Upper lobe of right lung (tissue), 1 donor: ENCODE results near the gene ZMYND10. TPM values are rescaled to one million over a fixed set of nuclear protein-coding genes. Genes with fewer than 3 reads are reported as not detected.

Experiments used
- ATAC-seq: fragments of 200-7000 bp; cut with Tn5 transposase; one replicate; pipeline ENCODE4 v1.9.1; 2020; ENCODE audit warnings: mild to moderate bottlenecking, moderate library complexity
- DNase-seq: peaks from one replicate; pipeline ENCODE4 v3.0.0-alpha.2; 2020
- H3K27ac ChIP-seq: fragments of 200-600 bp; one replicate; pipeline ENCODE4 v1.8.0; 2022
- H3K27me3 ChIP-seq: fragments of 200-600 bp; one replicate; pipeline ENCODE4 v1.8.0; 2022; ENCODE audit warnings: mild to moderate bottlenecking
- H3K36me3 ChIP-seq: fragments of 200-600 bp; one replicate; pipeline ENCODE4 v1.8.0; 2022
- H3K4me1 ChIP-seq: fragments of 200-600 bp; one replicate; pipeline ENCODE4 v1.8.0; 2022
- H3K4me3 ChIP-seq: fragments of 200-600 bp; one replicate; pipeline ENCODE4 v1.8.0; 2022; ENCODE audit warnings: mild to moderate bottlenecking
- H3K9me3 ChIP-seq: fragments of 200-600 bp; one replicate; pipeline ENCODE4 v1.8.0; 2022
- intact Hi-C: fragments of 100-400 bp; cut with DNase I; formaldehyde crosslinking; loops from one replicate; pipeline ENCODE4 v1.11.0; 2022
- total RNA-seq: library from RNA; stranded (reverse); fragmentation: NEBNext Ultra II Directional; extraction: Animal tissue kit (Norgen Biotek cat#: 25700); gene quantifications from one replicate; pipeline ENCODE4 v1.2.1, GENCODE V29; 2021
- TF ChIP-seq, protein P1 (sequence below): fragments of 200-600 bp; IDR thresholded peaks from one replicate; pipeline ENCODE4 v1.8.0; 2022; ENCODE audit warnings: antibody characterized with exemption
- donor health status: DM: no; HTN: yes; CAD: no; lungs with severe emphysema.

ZMYND10 gene
- total RNA-seq, 1 donor from 2014 or later: 2.8 TPM

DNA sequence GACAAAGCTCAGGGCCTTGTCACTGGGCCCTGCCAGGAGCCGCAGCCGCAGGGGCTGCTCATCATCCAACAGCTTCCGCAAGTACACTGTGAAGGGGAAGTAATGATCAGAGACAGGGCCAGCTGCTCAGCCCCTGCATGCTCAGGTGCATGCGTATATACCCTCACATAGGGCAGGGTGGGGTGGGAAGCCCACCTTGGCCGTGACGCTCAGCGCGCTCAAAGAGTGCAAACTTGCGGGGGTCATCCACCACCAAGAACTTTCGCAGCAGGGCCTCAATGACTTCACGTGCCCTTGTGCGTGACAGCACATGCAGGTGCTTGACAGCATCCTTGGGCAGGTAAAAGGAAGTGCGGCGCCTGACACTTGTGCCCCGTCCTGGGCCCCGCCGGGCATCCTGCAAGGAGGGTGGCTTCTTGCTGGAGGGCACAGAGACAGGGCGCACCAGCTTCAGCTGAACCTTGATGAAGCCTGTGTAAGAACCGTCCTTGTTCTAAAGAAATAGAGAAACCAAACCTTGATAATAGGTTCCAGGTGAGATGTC is 14.1 kb downstream of the ZMYND10 start:
- Histone ChIP-seq H3K27ac (no peak overlapping the region), H3K36me3 (peaks cover 31% of the 10 kb centered on the region), H3K9me3 (no peaks in the 10 kb centered on the region), H3K4me3 (no peak overlapping the region), H3K4me1 (peaks cover 45% of the 10 kb centered on the region), H3K27me3 (no peaks in the 10 kb centered on the region)
- intact Hi-C loops: no loop called here
- no peak for ATAC-seq
- TF ChIP-seq, protein P1, sequence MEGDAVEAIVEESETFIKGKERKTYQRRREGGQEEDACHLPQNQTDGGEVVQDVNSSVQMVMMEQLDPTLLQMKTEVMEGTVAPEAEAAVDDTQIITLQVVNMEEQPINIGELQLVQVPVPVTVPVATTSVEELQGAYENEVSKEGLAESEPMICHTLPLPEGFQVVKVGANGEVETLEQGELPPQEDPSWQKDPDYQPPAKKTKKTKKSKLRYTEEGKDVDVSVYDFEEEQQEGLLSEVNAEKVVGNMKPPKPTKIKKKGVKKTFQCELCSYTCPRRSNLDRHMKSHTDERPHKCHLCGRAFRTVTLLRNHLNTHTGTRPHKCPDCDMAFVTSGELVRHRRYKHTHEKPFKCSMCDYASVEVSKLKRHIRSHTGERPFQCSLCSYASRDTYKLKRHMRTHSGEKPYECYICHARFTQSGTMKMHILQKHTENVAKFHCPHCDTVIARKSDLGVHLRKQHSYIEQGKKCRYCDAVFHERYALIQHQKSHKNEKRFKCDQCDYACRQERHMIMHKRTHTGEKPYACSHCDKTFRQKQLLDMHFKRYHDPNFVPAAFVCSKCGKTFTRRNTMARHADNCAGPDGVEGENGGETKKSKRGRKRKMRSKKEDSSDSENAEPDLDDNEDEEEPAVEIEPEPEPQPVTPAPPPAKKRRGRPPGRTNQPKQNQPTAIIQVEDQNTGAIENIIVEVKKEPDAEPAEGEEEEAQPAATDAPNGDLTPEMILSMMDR: no peak
- DNase-seq: no peak

GRCh38 chr3:50330330-50330729 is 15.2 kb downstream of the ZMYND10 start:
- no peaks in the 10 kb centered on the region for H3K27me3 ChIP-seq
- ATAC-seq: no peak
- TF ChIP-seq, protein P1: no peak
- intact Hi-C loops: no loop called here
- peaks cover 34% of the 10 kb centered on the region for H3K4me1 ChIP-seq
- H3K36me3 ChIP-seq: peaks cover 42% of the 10 kb centered on the region
- H3K27ac ChIP-seq: no peak overlapping the region
- no peak for DNase-seq
- H3K4me3 ChIP-seq: no peak overlapping the region
- no peaks in the 10 kb centered on the region for H3K9me3 ChIP-seq

DNA sequence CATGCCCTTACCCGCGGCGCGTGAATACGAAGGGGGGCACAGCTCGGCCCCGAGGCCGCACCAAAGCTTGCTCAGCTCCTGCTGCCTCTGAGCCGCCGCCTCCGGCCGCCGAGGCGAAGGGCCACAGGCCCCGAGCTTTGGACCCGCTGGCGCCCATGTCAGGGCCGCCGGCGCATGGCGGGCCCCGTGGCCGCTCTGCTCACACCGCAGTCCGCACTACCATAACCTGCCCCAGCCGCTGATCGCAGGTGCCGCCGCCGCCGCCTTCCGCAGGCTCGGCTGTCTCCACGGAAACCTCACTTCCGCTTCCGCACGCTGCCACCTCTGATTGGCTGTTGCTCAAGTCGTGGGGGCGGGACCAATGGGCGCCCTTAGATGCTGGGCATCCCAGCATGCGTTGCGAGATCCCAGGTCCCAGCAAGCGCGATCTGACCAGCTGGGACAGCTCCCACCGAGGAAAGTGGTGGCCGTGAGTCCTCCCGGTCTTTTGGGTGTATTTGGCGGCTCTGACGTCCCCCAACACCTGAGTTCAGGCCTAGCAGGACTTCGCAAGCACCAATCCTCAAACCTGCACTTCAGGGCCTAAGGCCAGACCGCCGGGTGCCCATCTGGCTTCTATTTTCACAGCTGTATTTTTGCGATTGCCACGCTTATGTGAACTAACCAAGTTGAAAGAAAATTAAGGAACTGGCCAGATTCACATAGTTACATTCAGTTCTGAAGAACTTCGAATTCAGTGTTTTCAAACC is 17.4 kb downstream of the ZMYND10 start, which contains the start of gene TUSC2:
TUSC2 (minus strand) TSS at position 281 of the 749 bp plus-strand sequence; CDS start at position 157, 124 bp downstream.
- Histone ChIP-seq H3K36me3 (peaks cover 42% of the 10 kb centered on the region), H3K27ac (peak within 1 kb of the TSS; percentile 89), H3K4me3 (peak within 1 kb of the TSS; percentile 99), H3K27me3 (no peaks in the 10 kb centered on the region), H3K4me1 (peaks cover 31% of the 10 kb centered on the region), H3K9me3 (no peaks in the 10 kb centered on the region)
- peak; percentile 98 for DNase-seq
- intact Hi-C loops: no loop called here
- peak; percentile 93 for ATAC-seq
- TF ChIP-seq, protein P1: no peak

DNA sequence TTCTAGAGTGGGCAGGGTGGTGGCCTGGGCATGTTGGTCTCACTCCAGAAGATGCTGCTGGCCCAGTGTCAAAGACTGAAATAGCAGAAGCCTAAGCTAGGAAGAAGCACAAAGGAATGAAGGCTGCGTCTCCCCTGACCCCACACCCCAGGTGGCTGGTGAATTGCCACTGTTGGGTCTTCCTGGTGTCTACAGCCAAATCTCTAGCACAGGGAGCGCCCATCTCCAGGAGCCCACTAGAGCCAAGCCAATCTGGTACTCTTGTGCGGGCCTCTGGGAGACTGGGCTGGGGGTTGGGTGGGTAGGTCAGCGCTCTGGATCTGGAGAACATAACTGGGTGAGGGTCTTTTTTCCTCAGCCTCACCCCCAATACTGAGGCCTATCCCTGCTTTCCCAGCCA is 18.4 kb downstream of the ZMYND10 start:
- TF ChIP-seq, protein P1: no peak
- intact Hi-C loops: no loop called here
- Histone ChIP-seq H3K27ac (peak overlapping the region; percentile 89), H3K4me3 (peak overlapping the region; percentile 99), H3K4me1 (peaks cover 40% of the 10 kb centered on the region), H3K36me3 (peaks cover 42% of the 10 kb centered on the region), H3K27me3 (no peaks in the 10 kb centered on the region), H3K9me3 (no peaks in the 10 kb centered on the region)
- DNase-seq (no peak), ATAC-seq (no peak)

DNA sequence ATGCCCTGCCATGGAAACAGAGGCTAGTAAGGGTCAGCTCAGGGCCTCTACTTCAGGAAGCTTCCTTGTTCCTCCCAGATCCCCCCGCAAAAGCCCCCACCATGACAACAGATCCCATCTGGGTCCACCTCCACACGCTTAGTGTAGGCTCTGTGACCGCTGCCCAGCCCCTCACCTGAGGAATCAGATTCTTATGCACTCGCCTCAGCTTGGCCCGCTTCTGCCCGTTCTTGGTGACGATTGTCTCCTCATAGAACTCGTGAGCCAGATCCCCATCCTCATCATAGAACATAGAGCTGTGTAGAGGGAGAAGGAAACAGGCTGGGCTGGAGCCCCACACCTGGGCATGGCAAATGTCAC is 19.4 kb downstream of the ZMYND10 start:
- ATAC-seq: no peak
- H3K4me3 ChIP-seq: no peak overlapping the region
- H3K4me1 ChIP-seq: peaks cover 43% of the 10 kb centered on the region
- DNase-seq: no peak
- intact Hi-C loops: no loop called here
- no peak overlapping the region for H3K27ac ChIP-seq
- no peaks in the 10 kb centered on the region for H3K9me3 ChIP-seq
- H3K27me3 ChIP-seq: no peaks in the 10 kb centered on the region
- TF ChIP-seq, protein P1: no peak
- peaks cover 35% of the 10 kb centered on the region for H3K36me3 ChIP-seq
